T-helper 17 cell (primary cell): Measurements from ENCODE around the gene RRP8. TPM values are rescaled to one million over a fixed set of nuclear protein-coding genes. Genes with fewer than 3 reads are reported as not detected.
A peak's percentile ranks its signal among the peaks of the same experiment; 100 is the strongest.

Source experiments
- ATAC-seq: fragments of 150-1000 bp; cut with Tn5 transposase; 2 replicates; pipeline ENCODE4 v1.10.0; 2021; ENCODE audit warnings: mild to moderate bottlenecking, moderate library complexity
- DNase-seq, 3 donors: peaks; one replicate each; pipeline versions ENCODE4 v3.0.0 to v3.0.0-alpha.2; 2020 to 2021
- H3K9me3 ChIP-seq: one replicate; pipeline ENCODE4 v1.7.0; 2013; ENCODE audit warnings: low read length, mild to moderate bottlenecking; ENCODE audit not compliant: control insufficient read depth, poor library complexity, severe bottlenecking
- H3K27ac Mint-ChIP-seq: one replicate; pipeline ENCODE4 v1.8.0; 2022; ENCODE audit warnings: mild to moderate bottlenecking, moderate library complexity, mixed read lengths
- H3K27me3 Mint-ChIP-seq: one replicate; pipeline ENCODE4 v1.8.0; 2022; ENCODE audit warnings: mixed read lengths
- H3K36me3 Mint-ChIP-seq: one replicate; pipeline ENCODE4 v1.8.0; 2022; ENCODE audit warnings: low read depth, mixed read lengths
- H3K4me1 Mint-ChIP-seq: one replicate; pipeline ENCODE4 v1.8.0; 2022; ENCODE audit warnings: mild to moderate bottlenecking, mixed read lengths
- H3K4me3 Mint-ChIP-seq: one replicate; pipeline ENCODE4 v1.8.0; 2022; ENCODE audit warnings: mild to moderate bottlenecking, moderate library complexity, mixed read lengths
- total RNA-seq, 4 donors: library from RNA in 2 of 4; stranded (reverse) in 2 of 4; gene quantifications; one replicate each; pipeline ENCODE4 v1.2.3 and lab custom pipeline; 2022 to 2026

RRP8 gene
- total RNA-seq, 2 donors from 2014 or later, result 18.5 to 26.7 TPM

GRCh38 chr11:6640036-6640984 lies 36.9 kb upstream of the RRP8 start:
- Mint-ChIP-seq H3K36me3 (no peaks in the 10 kb centered on the region), H3K27me3 (no peaks in the 10 kb centered on the region), H3K27ac (no peak overlapping the region)

DNA sequence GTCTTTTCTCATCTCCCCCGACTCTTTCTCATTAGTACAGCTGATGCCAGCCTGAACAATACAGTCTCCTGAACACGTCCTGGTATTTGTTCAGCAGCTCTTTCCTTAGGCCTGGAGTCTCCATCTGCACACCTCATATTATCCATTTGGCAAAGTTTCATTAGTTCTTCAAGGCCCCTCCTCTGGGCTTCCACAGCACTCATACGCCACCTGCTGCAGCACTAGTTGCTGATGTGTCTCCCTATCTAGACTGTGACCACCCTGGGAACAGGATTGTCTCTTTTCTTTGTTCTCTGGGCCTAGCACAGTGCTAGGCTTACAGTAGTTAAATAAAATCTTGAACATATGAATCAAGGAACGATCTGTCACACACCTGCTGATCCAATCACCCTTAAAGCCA lies 35.0 kb upstream of the RRP8 start:
- Mint-ChIP-seq H3K27ac (no peak overlapping the region), H3K27me3 (no peaks in the 10 kb centered on the region), H3K4me3 (no peak overlapping the region), H3K4me1 (peaks cover 4% of the 10 kb centered on the region), H3K36me3 (no peaks in the 10 kb centered on the region)
- no peaks in the 10 kb centered on the region for H3K9me3 ChIP-seq
- no peak for DNase-seq
- no peak for ATAC-seq

More at GRCh38 chr11:6640036-6640984, 36.9 kb upstream of the RRP8 start:
- H3K4me3 Mint-ChIP-seq, result no peak overlapping the region
- no peak for ATAC-seq
- no peak for DNase-seq
- no peaks in the 10 kb centered on the region for H3K9me3 ChIP-seq
- H3K4me1 Mint-ChIP-seq, result peaks cover 4% of the 10 kb centered on the region

DNA sequence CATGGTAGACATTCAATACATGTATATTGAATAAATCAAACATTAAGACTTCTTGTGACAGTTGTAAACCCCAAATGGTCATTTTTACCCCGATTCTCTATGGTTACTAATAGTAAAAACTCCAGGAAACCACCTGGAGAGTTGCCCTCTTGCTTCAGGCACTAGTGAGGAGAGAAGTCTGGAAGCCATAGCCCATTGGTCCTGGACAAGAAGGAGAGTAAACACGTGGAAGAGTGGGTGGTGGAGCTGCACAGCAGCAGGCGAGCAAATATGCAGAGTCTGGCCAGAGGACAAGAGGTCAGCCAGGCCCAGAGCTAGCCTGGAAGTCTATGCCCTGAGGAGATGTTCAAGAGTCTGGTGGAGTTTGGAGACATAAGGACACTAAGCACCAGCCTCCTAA lies 34.5 kb upstream of the RRP8 start:
- ATAC-seq, result no peak
- no peaks in the 10 kb centered on the region for H3K9me3 ChIP-seq
- H3K4me3 Mint-ChIP-seq, result no peak overlapping the region
- H3K4me1 Mint-ChIP-seq, result peaks cover 4% of the 10 kb centered on the region
- H3K36me3 Mint-ChIP-seq, result no peaks in the 10 kb centered on the region
- no peaks in the 10 kb centered on the region for H3K27me3 Mint-ChIP-seq
- no peak overlapping the region for H3K27ac Mint-ChIP-seq
- DNase-seq, result no peak

DNA sequence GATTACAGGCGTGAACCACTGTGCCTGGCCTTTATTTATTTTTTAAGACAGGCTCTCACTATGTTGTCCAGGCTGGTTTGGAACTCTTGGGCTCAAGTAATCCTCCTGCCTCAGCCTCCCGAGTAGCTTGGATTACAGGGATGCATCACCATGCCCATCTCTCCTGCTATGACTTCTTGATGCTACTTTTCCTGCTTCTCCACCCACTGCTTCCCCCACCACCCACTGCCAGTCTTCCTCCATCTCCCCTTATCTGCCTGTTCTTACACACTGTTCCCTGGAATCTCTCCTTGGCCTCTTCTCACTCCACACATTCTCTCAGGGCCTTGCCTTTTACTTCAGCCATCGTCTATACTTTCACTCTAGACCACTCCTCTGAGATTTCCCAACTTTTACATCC lies 33.1 kb upstream of the RRP8 start:
- no peak overlapping the region for H3K4me3 Mint-ChIP-seq
- no peaks in the 10 kb centered on the region for H3K27me3 Mint-ChIP-seq
- H3K27ac Mint-ChIP-seq, result no peak overlapping the region
- ATAC-seq (no peak), DNase-seq (no peak)
- peaks cover 8% of the 10 kb centered on the region for H3K4me1 Mint-ChIP-seq
- no peaks in the 10 kb centered on the region for H3K36me3 Mint-ChIP-seq
- H3K9me3 ChIP-seq, result no peaks in the 10 kb centered on the region

DNA sequence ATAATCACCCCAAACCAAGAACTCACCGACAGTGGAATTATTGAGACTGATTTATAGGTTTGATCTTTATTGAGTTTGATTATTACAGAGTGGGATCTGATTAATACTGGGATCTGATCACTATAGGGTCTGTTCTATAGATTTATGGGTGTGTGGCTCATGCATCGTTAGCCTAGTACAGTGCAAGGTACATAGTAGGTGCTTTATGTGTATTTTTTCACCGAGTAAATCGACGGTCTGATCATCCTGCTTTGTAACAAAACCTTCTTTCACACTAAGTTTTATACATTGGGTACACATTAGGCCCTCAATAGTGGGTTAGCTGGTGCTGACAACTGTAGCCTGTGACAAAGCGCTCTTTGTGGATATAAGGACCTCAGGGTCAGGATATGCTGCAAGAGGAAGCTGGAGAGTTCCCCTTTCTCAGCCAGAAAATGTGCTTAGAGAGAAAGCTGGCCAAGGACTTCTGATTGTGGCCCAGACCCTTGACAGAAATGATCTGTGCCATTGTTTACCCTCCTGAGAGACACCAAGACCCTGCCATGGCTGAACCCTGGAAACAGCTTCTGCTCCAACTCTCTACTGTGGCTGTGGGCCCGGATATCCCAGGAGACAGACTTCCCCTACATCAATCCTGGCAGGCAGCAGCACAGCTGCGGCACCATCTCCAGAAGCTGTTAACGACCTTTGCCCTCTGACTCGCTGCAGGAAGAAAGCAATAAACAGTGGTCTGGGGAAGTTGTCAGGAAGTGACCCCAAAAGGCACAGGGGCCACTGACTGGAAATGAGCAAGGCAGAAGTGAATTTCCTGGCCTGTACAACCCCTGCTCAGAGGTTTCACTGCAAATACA lies 31.9 kb upstream of the RRP8 start:
- Mint-ChIP-seq H3K27me3 (no peaks in the 10 kb centered on the region), H3K27ac (no peak overlapping the region), H3K4me1 (peaks cover 10% of the 10 kb centered on the region), H3K36me3 (no peaks in the 10 kb centered on the region), H3K4me3 (no peak overlapping the region)
- ATAC-seq, result no peak
- H3K9me3 ChIP-seq, result no peaks in the 10 kb centered on the region
- no peak for DNase-seq

DNA sequence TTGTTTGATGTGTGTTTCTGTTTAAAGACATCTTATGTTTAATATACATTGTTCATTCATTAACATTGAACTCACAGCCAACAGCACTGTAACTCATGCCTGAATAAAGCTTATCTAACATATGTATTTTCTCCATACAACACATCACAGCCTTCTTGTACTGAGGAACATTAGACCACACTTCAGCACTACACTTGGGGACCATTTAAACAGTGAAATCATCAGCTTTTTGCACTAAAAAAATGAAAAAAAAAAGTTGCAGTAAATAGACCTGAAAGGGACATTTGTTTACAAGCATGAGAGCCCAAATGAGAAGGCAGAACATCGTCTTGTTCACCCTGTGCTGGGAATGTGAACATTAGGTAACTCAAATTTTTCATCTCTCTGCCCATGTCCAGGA lies 31.1 kb upstream of the RRP8 start:
- H3K4me1 Mint-ChIP-seq, result peaks cover 10% of the 10 kb centered on the region
- no peaks in the 10 kb centered on the region for H3K36me3 Mint-ChIP-seq
- H3K9me3 ChIP-seq, result no peaks in the 10 kb centered on the region
- no peaks in the 10 kb centered on the region for H3K27me3 Mint-ChIP-seq
- ATAC-seq (no peak), DNase-seq (no peak)
- no peak overlapping the region for H3K4me3 Mint-ChIP-seq
- no peak overlapping the region for H3K27ac Mint-ChIP-seq

GRCh38 chr11:6633422-6634408 lies 30.3 kb upstream of the RRP8 start:
- DNase-seq (no peak), ATAC-seq (no peak)
- H3K27me3 Mint-ChIP-seq, result no peaks in the 10 kb centered on the region
- H3K4me1 Mint-ChIP-seq, result peaks cover 6% of the 10 kb centered on the region
- H3K27ac Mint-ChIP-seq, result no peak overlapping the region
- no peaks in the 10 kb centered on the region for H3K9me3 ChIP-seq
- no peak overlapping the region for H3K4me3 Mint-ChIP-seq
- H3K36me3 Mint-ChIP-seq, result no peaks in the 10 kb centered on the region

DNA sequence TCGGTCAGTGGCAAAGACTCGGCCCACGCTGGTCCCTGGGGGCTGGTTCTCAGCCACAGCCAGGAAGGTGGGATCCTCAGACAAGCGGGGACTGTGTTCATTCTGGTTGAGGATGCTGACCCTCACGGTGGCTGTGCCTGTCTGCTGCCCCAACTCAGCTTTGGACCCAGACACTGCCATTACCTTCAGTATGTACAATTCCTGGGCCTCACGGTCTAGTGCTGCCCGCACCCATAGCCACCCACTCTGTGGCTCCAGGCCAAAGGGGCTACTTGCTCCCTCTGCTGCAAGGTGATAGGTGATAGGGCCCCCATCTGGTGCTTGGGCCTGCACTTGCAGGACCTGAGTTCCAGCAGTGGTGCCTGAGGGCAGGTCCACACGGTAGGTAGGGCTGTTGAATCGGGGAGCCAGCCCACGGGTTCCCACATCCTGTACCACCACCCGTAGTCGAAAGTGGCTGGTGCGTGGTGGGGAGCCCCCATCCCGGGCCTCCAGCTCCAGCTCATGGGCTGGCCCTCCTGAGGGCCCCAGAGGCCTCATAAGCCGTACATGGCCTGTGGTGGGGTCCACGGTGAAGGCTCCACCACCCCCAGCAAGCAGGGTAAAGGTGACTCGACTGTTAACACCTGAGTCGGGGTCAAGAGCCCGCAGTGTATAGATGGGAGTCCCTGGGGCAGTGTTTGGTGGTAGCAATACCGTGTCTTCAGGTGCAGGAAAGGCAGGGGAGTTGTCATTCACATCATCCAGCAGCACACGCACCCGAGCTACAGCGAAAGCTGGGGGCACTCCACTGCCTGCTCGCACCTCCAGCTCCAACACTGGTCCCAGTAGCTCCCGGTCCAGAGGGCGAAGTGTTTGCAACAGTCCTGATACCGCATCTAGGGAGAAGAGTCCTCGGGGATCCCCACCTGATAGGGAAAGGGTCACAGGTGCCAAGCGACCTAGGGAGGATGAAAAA lies 29.0 kb upstream of the RRP8 start:
- Mint-ChIP-seq H3K27me3 (no peaks in the 10 kb centered on the region), H3K36me3 (peaks cover 4% of the 10 kb centered on the region), H3K27ac (no peak overlapping the region), H3K4me1 (peaks cover 16% of the 10 kb centered on the region), H3K4me3 (no peak overlapping the region)
- no peaks in the 10 kb centered on the region for H3K9me3 ChIP-seq
- no peak for DNase-seq
- no peak for ATAC-seq

DNA sequence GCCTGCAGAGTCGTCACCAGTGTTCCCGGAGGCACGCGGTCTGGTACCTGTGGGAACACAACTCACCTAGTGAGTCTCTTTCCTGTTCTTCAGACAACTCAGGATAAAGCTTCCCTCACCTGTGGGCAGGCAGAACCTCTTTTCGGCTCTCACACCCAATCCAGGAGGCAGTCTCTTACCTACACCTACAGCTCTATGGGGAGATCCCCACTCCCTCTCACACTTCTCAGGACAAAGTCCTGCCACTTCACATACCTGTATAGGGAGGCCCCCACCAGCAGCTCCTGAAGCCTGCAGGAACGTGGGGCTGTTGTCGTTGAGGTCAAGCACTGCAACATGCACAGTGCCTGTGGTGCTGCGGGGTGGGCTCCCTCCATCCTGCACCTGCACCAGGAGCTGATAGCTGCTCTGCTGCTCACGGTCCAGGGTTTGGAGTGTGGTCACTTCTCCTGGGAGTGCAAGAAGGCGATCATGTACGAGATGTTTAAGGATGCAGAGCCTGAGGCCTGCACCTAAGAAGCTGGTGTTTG lies 28.0 kb upstream of the RRP8 start:
- peak overlapping the region; percentile 29 for H3K27ac Mint-ChIP-seq
- no peak for ATAC-seq

GRCh38 chr11:6630632-6631291 lies 27.3 kb upstream of the RRP8 start:
- Mint-ChIP-seq H3K4me1 (peaks cover 19% of the 10 kb centered on the region), H3K27ac (peak overlapping the region; percentile 29), H3K36me3 (peaks cover 4% of the 10 kb centered on the region), H3K27me3 (no peaks in the 10 kb centered on the region), H3K4me3 (no peak overlapping the region)
- no peaks in the 10 kb centered on the region for H3K9me3 ChIP-seq
- no peak for DNase-seq
- no peak for ATAC-seq

More for the DNA sequence above, 28.0 kb upstream of the RRP8 start:
- DNase-seq, result no peak
- peaks cover 4% of the 10 kb centered on the region for H3K36me3 Mint-ChIP-seq
- H3K4me3 Mint-ChIP-seq, result no peak overlapping the region
- H3K9me3 ChIP-seq, result no peaks in the 10 kb centered on the region
- no peaks in the 10 kb centered on the region for H3K27me3 Mint-ChIP-seq
- H3K4me1 Mint-ChIP-seq, result peaks cover 18% of the 10 kb centered on the region

DNA sequence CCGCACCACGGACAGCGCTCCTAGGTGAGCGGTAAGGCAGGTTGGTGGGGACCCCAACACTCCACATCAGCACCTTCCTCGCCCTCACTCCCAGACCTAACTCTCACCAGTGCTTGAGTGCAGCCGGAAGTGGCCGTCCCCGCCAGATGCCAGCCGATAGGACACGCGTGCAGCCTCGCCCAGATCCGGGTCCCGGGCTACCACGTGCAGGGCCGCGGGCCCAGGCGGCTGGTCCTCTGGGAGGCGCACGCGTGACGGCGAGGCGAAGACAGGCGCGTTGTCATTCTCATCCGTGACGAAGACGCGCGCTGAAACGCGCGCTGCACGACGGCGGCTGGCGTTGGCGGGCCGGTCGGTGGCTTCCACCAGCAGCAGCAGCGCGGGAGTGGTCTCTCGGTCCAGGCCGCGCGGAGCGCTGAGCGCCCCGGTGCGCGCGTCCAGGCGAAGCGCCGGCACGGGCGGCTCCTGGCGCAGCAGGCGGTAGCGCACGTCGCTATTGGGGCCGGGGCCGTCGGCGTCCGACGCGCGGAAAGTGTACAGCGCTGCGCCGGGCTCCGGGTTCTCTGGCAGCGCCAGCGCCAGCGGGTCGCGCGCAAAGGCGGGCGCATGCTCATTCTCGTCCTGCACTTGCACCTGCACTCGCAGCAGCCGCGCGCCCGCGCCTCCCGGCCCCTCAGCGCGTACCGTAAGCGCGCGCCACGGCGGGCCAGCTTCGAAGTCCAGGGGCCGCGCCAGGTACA lies 26.6 kb upstream of the RRP8 start:
- H3K9me3 ChIP-seq, result no peaks in the 10 kb centered on the region
- H3K4me1 Mint-ChIP-seq, result peaks cover 19% of the 10 kb centered on the region
- no peak for ATAC-seq
- no peak for DNase-seq
- no peak overlapping the region for H3K4me3 Mint-ChIP-seq
- H3K27ac Mint-ChIP-seq, result no peak overlapping the region
- H3K36me3 Mint-ChIP-seq, result peaks cover 4% of the 10 kb centered on the region
- no peaks in the 10 kb centered on the region for H3K27me3 Mint-ChIP-seq
